A673 (cell line): ENCODE measurements around the gene ADAMTS12.

ENCODE experiments used
- CTCF ChIP-seq: fragments of 300-800, 200-600 bp; sonication (generic); conservative IDR thresholded peaks from 2 replicates; pipeline ENCODE4 v1.5.1; 2017; ENCODE audit warnings: low read depth, mild to moderate bottlenecking, antibody characterized with exemption, low read length, moderate library complexity, mixed read lengths
- EZH2 ChIP-seq: fragments of 200-600 bp; sonication (generic); IDR thresholded peaks from 2 replicates; pipeline ENCODE4 v1.6.1; 2017; ENCODE audit warnings: borderline replicate concordance, low read depth, mild to moderate bottlenecking, mixed read lengths, antibody characterized with exemption, low read length; ENCODE audit not compliant: poor library complexity, severe bottlenecking

GRCh38 chr5:33713136-33713765 is 178.5 kb downstream of the ADAMTS12 start:
- TF ChIP-seq CTCF (no peak), EZH2 (no peak)
